Fibroblast of the aortic adventitia (primary cell): Measurements from ENCODE around the gene AOPEP. TPM values are rescaled to one million over a fixed set of nuclear protein-coding genes. Genes with fewer than 3 reads are reported as not detected.

Experiments used
- DNase-seq: peaks from one replicate; pipeline ENCODE4 v3.0.0-alpha.2; 2010; ENCODE audit warnings: low read depth
- H3K4me3 ChIP-seq: 2 replicates; pipeline ENCODE4 v1.5.1; 2011; ENCODE audit warnings: low read depth, mild to moderate bottlenecking, control low read depth, low read length, moderate library complexity
- CTCF ChIP-seq: IDR thresholded peaks from 2 replicates; pipeline ENCODE4 v1.5.1; 2011; ENCODE audit warnings: mild to moderate bottlenecking, low read length, control low read depth, inconsistent platforms; ENCODE audit not compliant: insufficient read depth
- total RNA-seq: library from RNA; depleted of rRNA; stranded (reverse); fragments of >200 nt; gene quantifications from 2 replicates; pipeline ENCODE4 v1.2.3, GENCODE V29; 2012; ENCODE audit warnings: low replicate concordance

AOPEP gene
- total RNA-seq, 1 donor = 39.7 TPM

- TF ChIP-seq CTCF = no peak
- no peak for DNase-seq
- no peak overlapping the region for H3K4me3 ChIP-seq
These were observed 385.2 kb downstream of the AOPEP start for GRCh38 chr9:95111716-95112115.

DNA sequence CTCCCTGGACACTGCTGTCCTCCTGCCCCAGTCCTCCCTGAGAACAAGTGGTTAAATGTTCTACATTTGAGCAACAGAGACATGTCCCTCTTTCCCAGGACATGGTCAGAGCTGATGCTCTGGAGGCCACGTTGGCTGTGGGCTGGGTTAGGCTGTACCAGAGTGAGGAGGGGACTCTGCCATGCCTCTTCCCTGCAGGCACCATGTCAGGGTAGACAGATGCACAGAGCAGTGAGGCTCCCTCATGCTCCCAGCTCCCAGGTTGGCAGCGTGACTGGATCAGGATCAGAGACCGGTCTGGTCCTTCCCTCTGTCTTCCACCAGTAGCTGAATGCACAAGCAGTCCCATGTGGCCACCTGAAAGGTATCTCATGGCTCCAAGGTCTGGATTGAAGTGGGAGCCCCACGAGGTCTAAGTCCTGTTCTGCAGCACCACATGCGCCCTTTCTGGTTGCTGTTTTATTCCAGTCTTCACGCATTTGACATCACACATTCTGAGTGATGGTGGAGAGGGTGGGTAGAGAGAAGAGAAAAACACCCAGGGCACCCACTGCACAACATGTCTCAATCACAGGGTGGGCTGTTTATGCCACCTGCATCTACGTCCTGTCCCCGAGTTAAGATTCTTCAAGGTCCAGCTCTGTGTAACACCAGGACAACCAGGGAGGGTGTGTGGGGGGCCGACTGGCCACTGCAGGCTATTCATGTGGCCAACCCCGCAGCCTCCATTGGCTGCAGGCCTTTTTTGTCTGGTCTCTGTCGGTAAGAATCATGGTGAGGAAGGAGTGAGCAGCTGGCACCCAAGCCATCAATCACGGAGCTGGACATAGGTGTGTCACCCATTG, 386.2 kb downstream of the AOPEP start:
- DNase-seq = no peak
- no peak overlapping the region for H3K4me3 ChIP-seq
- TF ChIP-seq CTCF = no peak

- TF ChIP-seq CTCF = no peak
- no peak overlapping the region for H3K4me3 ChIP-seq
- DNase-seq = no peak
These were observed 388.6 kb downstream of the AOPEP start for GRCh38 chr9:95115104-95115503.

GRCh38 chr9:95116002-95116807, 389.7 kb downstream of the AOPEP start:
- no peak overlapping the region for H3K4me3 ChIP-seq
- no peak for TF ChIP-seq CTCF
- no peak for DNase-seq

DNA sequence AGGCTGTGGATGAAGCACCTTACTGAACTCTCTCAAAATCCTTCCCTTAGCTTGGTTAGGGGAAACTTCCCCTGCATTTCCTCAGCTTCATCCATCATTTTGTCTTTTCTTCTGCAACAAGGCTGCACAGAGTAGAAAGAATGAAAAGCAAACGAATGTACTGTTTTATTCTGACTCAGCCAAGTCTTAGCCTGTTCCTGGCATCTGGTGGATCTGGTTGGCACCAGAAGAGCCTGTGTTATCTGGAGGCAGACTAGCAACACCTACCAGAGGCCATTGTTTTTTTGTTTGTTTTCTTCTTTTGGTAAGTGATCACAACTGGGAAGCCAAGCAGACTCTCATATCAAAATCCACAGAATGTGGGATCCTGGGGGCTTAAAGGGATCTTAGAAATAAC, 390.3 kb downstream of the AOPEP start:
- H3K4me3 ChIP-seq = no peak overlapping the region
- DNase-seq = peak; percentile 66
- TF ChIP-seq CTCF = no peak

GRCh38 chr9:95118596-95118995, 392.1 kb downstream of the AOPEP start:
- H3K4me3 ChIP-seq = no peak overlapping the region
- TF ChIP-seq CTCF = no peak

More at GRCh38 chr9:95118596-95118995, 392.1 kb downstream of the AOPEP start:
- peak; percentile 32 for DNase-seq
